Heart left ventricle (tissue), 16 donors: ENCODE measurements around the gene SYNE3. TPM values are rescaled to one million over a fixed set of nuclear protein-coding genes. Genes with fewer than 3 reads are reported as not detected.

Experiments used
- ATAC-seq, 4 donors: fragments of 200-7000 bp; cut with Tn5 transposase; one replicate each; pipeline ENCODE4 v1.9.1; 2020 to 2022; ENCODE audit warnings: moderate library complexity in 4 of 4, mild to moderate bottlenecking in 3 of 4, moderate number of reproducible peaks in 1 of 4
- DNase-seq, 5 donors: peaks; one replicate each; pipeline ENCODE4 v3.0.0-alpha.2; 2020
- H3K27ac ChIP-seq, 12 donors: fragments of 200-600 bp; sonication (generic) in 4 of 12; one replicate each; pipeline versions ENCODE4 v1.5.0 to v1.8.0; 2016 to 2022; ENCODE audit warnings: mild to moderate bottlenecking in 2 of 12
- H3K27me3 ChIP-seq, 9 donors: fragments of 200-600 bp; sonication (generic) in 2 of 9; one replicate each; pipeline versions ENCODE4 v1.5.1 to v1.8.0; 2016 to 2022; ENCODE audit warnings: mild to moderate bottlenecking in 3 of 9
- H3K36me3 ChIP-seq, 9 donors: fragments of 200-600 bp; sonication (generic) in 2 of 9; one replicate each; pipeline versions ENCODE4 v1.5.0 to v1.8.0; 2018 to 2022; ENCODE audit warnings: mild to moderate bottlenecking in 2 of 9
- H3K4me1 ChIP-seq, 12 donors: fragments of 200-600 bp; sonication (generic) in 4 of 12; one replicate each; pipeline versions ENCODE4 v1.5.0 to v1.8.0; 2016 to 2022; ENCODE audit warnings: mild to moderate bottlenecking in 3 of 12
- H3K4me3 ChIP-seq, 12 donors: fragments of 200-600 bp; sonication (generic) in 4 of 12; one replicate each; pipeline versions ENCODE4 v1.5.0 to v1.8.0; 2017 to 2022; ENCODE audit warnings: mild to moderate bottlenecking in 9 of 12, moderate library complexity in 4 of 12
- H3K9me3 ChIP-seq, 12 donors: fragments of 200-600 bp; sonication (generic) in 4 of 12; one replicate each; pipeline versions ENCODE4 v1.5.0 to v1.8.0; 2016 to 2022; ENCODE audit warnings: mild to moderate bottlenecking in 1 of 12
- CTCF ChIP-seq, 12 donors: fragments of 200-600 bp; sonication (generic) in 4 of 12; IDR thresholded peaks; one replicate each; pipeline versions ENCODE4 v1.5.0 to v1.8.0; 2018 to 2022; ENCODE audit warnings: antibody characterized with exemption in 12 of 12, mild to moderate bottlenecking in 5 of 12
- POLR2A ChIP-seq, 2 donors: fragments of 450-650 bp; IDR thresholded peaks; one replicate each; pipeline ENCODE4 v1.6.1; 2017; ENCODE audit warnings: antibody characterized with exemption in 2 of 2, mild to moderate bottlenecking in 2 of 2, moderate library complexity in 2 of 2
- WGBS, 4 donors: extraction: QIAGEN DNeasy Blood & Tissue Kit in 2 of 4; methylation state at CpG; one replicate each; pipeline versions ENCODE4 v1.1.5 to v1.1.7; 2013 to 2018; 5-methylcytosine and 5-hydroxymethylcytosine counted together
- intact Hi-C, 10 donors: fragments of 100-400 bp; cut with DNase I; formaldehyde crosslinking; loops; one replicate each; pipeline versions ENCODE4 v1.11.1 to v1.14.2; 2022
- polyA plus RNA-seq, 2 donors: library from polyadenylated mRNA; stranded (reverse); fragments of 200-250 nt; gene quantifications; one replicate each; pipeline ENCODE4 v1.2.3, GENCODE V29; 2013
- total RNA-seq, 9 donors: library from RNA; depleted of rRNA in 2 of 9; stranded (reverse); fragments of >200 nt in 2 of 9; fragmentation: NEBNext Ultra II Directional in 3 of 9; extraction: Animal tissue kit (Norgen Biotek cat#: 25700) in 3 of 9; gene quantifications; one replicate each; pipeline versions ENCODE4 v1.1.0 to v1.2.4, GENCODE V29; 2016 to 2023
- donor health status: ischemic (EF 13 %, LVEDD 7.1; RV severe dilation, severe dysfunction).
- donor health status: healthy with polysubstance abuse.
- donor health status: DM: no; HTN: yes; CAD: no.
- donor health status: DM: no; HTN: no; CAD: no.
- donor health status: ischemic (EF 25% LVEDD 6.9; RV normal size, moderate dysfunction).
- donor health status: ischemic (EF 25% LVEDD 5.7; RV mildly dilated, moderate dysfunction).
- donor health status: healthy.
- donor health status: DM: yes; HTN: yes; CAD: no.
- donor health status: ischemic (EF 35%, LVEDD 5.7; RV mildly dilated, moderate dysfunction).
- donor health status: nonischemic (EF 11% LVEDD 7.7; RV severe dilation, severe dysfunction).
- donor health status: DM: yes; HTN: yes; CAD: no.
- donor health status: PGD.
- donor health status: ischemic (EF 29% LVEDD 5.4; RV normal size, mild dysfunction).
- donor health status: nonischemic (EF 23%, LVEDD 6.1; RV moderate dilation, normal function).

The SYNE3 gene
- total and polyA plus RNA-seq, 11 donors = 3.1 to 16.9 (median 8.0) TPM

- no peaks in the 10 kb centered on the region for H3K27me3 ChIP-seq
- no peak for ATAC-seq
- TF ChIP-seq CTCF (IDR thresholded peaks at IDR 0.05) = no peak
- no peak for TF ChIP-seq POLR2A (IDR thresholded peaks at IDR 0.05)
- intact Hi-C loops = no loop called here
- no peak for DNase-seq
- no peak overlapping the region for H3K27ac ChIP-seq
- 91 to 96% (median 94%) methylated on average over 4 of the region's 4 CpGs for WGBS, 4 donors
- H3K4me1 ChIP-seq = peaks cover 0 to 74% (median 54%) of the 10 kb centered on the region in 12 donors
- H3K4me3 ChIP-seq = no peak overlapping the region
- no peaks in the 10 kb centered on the region for H3K9me3 ChIP-seq
- peaks cover 0 to 5% (median 0%) of the 10 kb centered on the region in 9 donors for H3K36me3 ChIP-seq
Observed at GRCh38 chr14:95493976-95494375, 22.5 kb downstream of the SYNE3 start.

GRCh38 chr14:95493503-95493902 lies 22.9 kb downstream of the SYNE3 start:
- TF ChIP-seq CTCF (IDR thresholded peaks at IDR 0.05) (no peak), POLR2A (IDR thresholded peaks at IDR 0.05) (no peak)
- Histone ChIP-seq H3K4me3 (no peak overlapping the region), H3K27me3 (no peaks in the 10 kb centered on the region), H3K27ac (no peak overlapping the region), H3K9me3 (no peaks in the 10 kb centered on the region), H3K4me1 (peaks cover 0 to 73% (median 53%) of the 10 kb centered on the region in 12 donors), H3K36me3 (peaks cover 0 to 2% (median 0%) of the 10 kb centered on the region in 9 donors)
- WGBS, 4 donors = 93 to 98% (median 96%) methylated on average over 5 of the region's 5 CpGs
- no peak for DNase-seq
- ATAC-seq = no peak
- intact Hi-C loops = no loop called here

- TF ChIP-seq POLR2A (IDR thresholded peaks at IDR 0.05) (no peak), CTCF (IDR thresholded peaks at IDR 0.05) (no peak)
- WGBS, 4 donors = 80 to 94% (median 90%) methylated on average over 2 of the region's 2 CpGs
- DNase-seq (no peak), ATAC-seq (no peak)
- H3K4me3 ChIP-seq = no peak overlapping the region
- intact Hi-C loops = no loop called here
- peaks cover 0 to 65% (median 41%) of the 10 kb centered on the region in 12 donors for H3K4me1 ChIP-seq
- no peaks in the 10 kb centered on the region for H3K9me3 ChIP-seq
- no peaks in the 10 kb centered on the region for H3K27me3 ChIP-seq
- no peak overlapping the region for H3K27ac ChIP-seq
- H3K36me3 ChIP-seq = peaks cover 0 to 8% (median 0%) of the 10 kb centered on the region in 9 donors
Observed at GRCh38 chr14:95491936-95492608, 24.4 kb downstream of the SYNE3 start.

GRCh38 chr14:95490727-95491451 lies 25.6 kb downstream of the SYNE3 start:
- ATAC-seq = peak in 3 of 4 donors; percentile 49 to 64 (median 51)
- TF ChIP-seq CTCF (IDR thresholded peaks at IDR 0.05) = no peak
- TF ChIP-seq POLR2A (IDR thresholded peaks at IDR 0.05) = no peak
- Histone ChIP-seq H3K27ac (peak overlapping the region in 4 of 12 donors; percentile 6 to 54 (median 40)), H3K9me3 (no peaks in the 10 kb centered on the region), H3K27me3 (no peaks in the 10 kb centered on the region), H3K4me3 (no peak overlapping the region), H3K36me3 (peaks cover 0 to 8% (median 0%) of the 10 kb centered on the region in 9 donors), H3K4me1 (peaks cover 0 to 54% (median 29%) of the 10 kb centered on the region in 12 donors)
- WGBS, 4 donors = 60 to 85% (median 75%) methylated on average over 8 to 10 of the region's 10 CpGs
- peak in 1 of 5 donors; percentile 64 for DNase-seq
- intact Hi-C loops = no loop called here
